ENCODE results near the gene STX8.
"Not testable (repeated sequence)": the region's sequence is repeated elsewhere in the genome, so short reads cannot be mapped to it uniquely, and the experiment has no call there.

STX8 gene

DNA sequence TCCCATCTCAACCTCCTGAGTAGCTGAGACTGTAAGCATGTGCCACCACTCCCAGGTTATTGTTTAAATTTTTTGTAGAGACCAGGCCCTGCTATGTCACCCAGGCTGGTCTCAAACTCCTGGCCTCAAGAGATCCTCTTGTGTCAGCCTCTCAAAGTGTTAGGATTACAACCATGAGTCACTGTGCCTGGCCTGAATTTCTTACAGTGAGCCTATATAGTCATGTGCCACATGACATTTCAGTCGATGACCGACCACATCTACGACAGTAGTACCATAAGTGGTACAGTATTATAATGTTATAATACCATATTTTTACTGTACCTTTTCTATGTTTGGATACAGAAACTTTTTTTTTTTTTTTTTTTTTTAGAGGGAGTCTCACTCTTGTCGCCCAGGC is 195.3 kb downstream of the STX8 start:
- H3K27ac Mint-ChIP-seq = no peak overlapping the region

DNA sequence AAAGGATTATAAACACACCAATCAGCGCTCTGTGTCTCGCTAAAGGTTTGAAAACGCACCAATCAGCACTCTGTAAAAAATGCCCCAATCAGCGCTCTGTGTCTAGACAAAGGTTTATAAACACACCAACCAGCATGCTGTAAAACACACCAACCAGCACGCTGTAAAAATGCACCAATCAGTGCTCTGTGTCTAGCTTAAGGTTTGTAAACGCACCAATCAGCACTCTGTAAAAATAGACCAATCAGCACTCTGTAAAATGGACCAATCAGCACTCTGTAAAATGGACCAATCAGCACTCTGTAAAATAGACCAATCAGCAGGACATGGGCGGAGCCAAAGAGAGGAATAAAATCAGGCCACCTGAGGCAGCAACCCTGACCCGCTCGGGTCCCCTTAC is 199.4 kb downstream of the STX8 start:
- not testable (repeated sequence) for H3K9me3 Mint-ChIP-seq; H3K27ac Mint-ChIP-seq; H3K36me3 Mint-ChIP-seq; ATAC-seq; H3K4me3 Mint-ChIP-seq; DNase-seq (ENCODE audit: low spot score in 2 of 2); H3K4me1 Mint-ChIP-seq

More for the DNA sequence above, 195.3 kb downstream of the STX8 start:
- no peak overlapping the region for H3K4me3 Mint-ChIP-seq
- no peak for DNase-seq (ENCODE audit: low spot score in 2 of 2)
- no peaks in the 10 kb centered on the region for H3K9me3 Mint-ChIP-seq
- no peak for ATAC-seq
- H3K36me3 Mint-ChIP-seq = no peaks in the 10 kb centered on the region
- no peaks in the 10 kb centered on the region for H3K4me1 Mint-ChIP-seq

DNA sequence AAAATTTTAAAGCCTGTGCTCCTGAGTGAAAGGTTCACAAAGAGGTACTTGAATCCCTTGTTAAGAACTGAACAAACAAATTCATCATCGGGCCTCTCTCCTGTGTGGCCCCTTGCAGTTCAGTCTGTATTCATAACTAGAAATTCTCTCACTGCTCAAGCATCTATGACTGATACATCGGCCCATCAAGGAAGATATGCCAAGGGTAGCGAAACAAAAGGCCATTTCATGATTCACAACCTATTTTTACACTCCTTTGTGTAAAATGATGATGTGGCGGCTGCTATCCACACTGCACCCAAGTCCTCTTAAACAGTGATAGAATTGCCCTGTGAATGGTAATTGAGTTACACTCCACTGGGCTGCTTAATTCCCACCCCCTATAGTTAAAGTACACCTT is 204.6 kb downstream of the STX8 start:
- Mint-ChIP-seq H3K9me3 (no peaks in the 10 kb centered on the region), H3K27ac (peak overlapping the region; percentile 58), H3K36me3 (no peaks in the 10 kb centered on the region), H3K4me3 (no peak overlapping the region), H3K4me1 (peaks cover 28% of the 10 kb centered on the region)
- ATAC-seq (peak; percentile 99), DNase-seq (ENCODE audit: low spot score in 2 of 2) (no peak)

DNA sequence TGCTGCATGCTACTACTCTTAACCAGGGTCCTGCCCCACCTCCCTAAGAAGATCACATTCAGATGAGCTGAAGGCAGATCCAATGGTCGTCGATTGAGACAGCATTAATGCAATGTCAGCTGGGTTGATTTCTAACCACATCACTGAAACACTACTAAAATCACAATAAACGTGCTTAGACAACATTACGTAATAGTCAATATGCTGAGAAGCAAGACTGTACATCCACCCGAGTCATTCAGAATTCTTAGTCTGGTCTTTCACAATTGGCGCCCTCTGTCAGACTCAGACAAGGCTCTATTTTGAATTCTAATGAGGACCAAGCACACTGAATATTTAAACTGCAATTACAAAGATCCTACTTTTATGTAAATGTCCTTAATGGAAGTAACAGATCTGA is 205.2 kb downstream of the STX8 start:
- H3K36me3 Mint-ChIP-seq = no peaks in the 10 kb centered on the region

DNA sequence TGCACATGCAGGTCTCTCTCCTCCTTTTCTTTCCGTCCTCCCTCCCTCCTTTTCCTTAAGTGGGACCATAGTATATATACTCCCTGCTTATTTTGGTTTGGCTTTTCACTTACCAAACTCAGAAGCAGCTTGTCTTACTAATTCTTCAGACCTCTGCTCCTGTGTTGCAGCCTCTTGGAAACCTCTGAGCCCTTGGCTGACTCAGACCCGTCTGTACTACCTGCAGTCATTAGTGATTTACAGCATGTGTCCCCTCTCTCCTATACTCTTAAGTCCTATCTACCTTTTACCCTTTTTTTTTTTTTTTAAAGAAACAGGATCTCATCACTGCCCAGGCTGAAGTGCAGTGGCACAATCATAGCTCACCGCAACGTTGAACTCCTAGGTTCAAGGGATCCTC is 207.0 kb downstream of the STX8 start:
- ATAC-seq = no peak
- Mint-ChIP-seq H3K27ac (no peak overlapping the region), H3K4me3 (no peak overlapping the region), H3K9me3 (no peaks in the 10 kb centered on the region), H3K36me3 (no peaks in the 10 kb centered on the region), H3K4me1 (peaks cover 43% of the 10 kb centered on the region)
- no peak for DNase-seq (ENCODE audit: low spot score in 2 of 2)

More for the DNA sequence above, 205.2 kb downstream of the STX8 start:
- no peak for ATAC-seq
- Mint-ChIP-seq H3K4me3 (no peak overlapping the region), H3K4me1 (peaks cover 30% of the 10 kb centered on the region), H3K27ac (peak overlapping the region; percentile 58), H3K9me3 (no peaks in the 10 kb centered on the region)
- DNase-seq (ENCODE audit: low spot score in 2 of 2) = no peak

DNA sequence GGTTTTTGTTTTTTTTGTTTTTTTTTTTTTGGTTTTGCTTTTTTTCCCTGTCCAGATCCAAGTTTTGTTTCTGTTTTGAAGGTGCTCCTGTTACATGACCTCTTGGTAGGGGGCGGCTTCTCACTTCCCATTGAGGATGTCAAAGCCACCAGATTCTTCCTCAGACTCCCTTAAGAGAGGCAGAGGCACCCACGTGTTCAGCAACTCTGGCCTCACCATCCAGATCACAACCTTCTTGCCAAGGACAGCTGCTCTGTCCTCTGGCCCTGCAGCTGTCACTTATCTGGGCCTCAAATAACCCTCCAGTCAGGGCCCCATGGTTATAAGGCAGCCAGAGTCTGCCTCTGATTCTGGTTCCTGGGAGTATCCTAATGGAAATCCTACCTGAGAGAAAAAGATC is 208.5 kb downstream of the STX8 start:
- no peaks in the 10 kb centered on the region for H3K36me3 Mint-ChIP-seq
- H3K9me3 Mint-ChIP-seq = no peaks in the 10 kb centered on the region
- ATAC-seq (no peak), DNase-seq (ENCODE audit: low spot score in 2 of 2) (no peak)
- no peak overlapping the region for H3K27ac Mint-ChIP-seq
- peaks cover 44% of the 10 kb centered on the region for H3K4me1 Mint-ChIP-seq
- no peak overlapping the region for H3K4me3 Mint-ChIP-seq

DNA sequence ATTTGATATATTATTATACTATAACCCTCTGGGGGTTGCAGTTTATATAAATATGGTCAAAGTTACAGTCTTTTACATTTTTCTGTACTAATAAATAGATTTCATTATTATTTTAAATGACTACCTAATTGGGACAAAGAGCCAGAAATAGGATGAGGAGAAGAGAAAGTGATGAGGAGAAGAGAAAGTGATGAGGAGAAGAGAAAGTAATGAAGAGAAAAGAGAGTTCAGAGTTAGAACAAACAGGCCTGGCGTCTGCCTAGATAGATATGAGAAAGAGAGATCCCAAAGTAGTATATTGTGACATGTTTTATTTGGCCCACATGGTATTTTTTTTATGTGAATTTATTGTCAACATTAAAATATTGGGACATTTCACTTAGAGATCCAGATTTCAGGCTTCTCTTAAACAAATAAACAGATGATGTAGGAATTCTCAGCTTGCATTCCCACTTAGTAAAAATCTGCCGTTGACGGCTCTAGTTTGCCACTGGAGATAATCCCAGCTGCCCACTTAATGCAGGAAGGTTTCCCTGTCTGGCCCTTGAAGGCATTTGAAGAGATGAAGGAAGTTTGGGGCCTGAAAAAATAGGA is 210.7 kb downstream of the STX8 start:
- no peak for ATAC-seq
- peaks cover 26% of the 10 kb centered on the region for H3K4me1 Mint-ChIP-seq
- H3K36me3 Mint-ChIP-seq = no peaks in the 10 kb centered on the region
- no peaks in the 10 kb centered on the region for H3K9me3 Mint-ChIP-seq
- H3K4me3 Mint-ChIP-seq = no peak overlapping the region
- no peak for DNase-seq (ENCODE audit: low spot score in 2 of 2)
- H3K27ac Mint-ChIP-seq = no peak overlapping the region

DNA sequence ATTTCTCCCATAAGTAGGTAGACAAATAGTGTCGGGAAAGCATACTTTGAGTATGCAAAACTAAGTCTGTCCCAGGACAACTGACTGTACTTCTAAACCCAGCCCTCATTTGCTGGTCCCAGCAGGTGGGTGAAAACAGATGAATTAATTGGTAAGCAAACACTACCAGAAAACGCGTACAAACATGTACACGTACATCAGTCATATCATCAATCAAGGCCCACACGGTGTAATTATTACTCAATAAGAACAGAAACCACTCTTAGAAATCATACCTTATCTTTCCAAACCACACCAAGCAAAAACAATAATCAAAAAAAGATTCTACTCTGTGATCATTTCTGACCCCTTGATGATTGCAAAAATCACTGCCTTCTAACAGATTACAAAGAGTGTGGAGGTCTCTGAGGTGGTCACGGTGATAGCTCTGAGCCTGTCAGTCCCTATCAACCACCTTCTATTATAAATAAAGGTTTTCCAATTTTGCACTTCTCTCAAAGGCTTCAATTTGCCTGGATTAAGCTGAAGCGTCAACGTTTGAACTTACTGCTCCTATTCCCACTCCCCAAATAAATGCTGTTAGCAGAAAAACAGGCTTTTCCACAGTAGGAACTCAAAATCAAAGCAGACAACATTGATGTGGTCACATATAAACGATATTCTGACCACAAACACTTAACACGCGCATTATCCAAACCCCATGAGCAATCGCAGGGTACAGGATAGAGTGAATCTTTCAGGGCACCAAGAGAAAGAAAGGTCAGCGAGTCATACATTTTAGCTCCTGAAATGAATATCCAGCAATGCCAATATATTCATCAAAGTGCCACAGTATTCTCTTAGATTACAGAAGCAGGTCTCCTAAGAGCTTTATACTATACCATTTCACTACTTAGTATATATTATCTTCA is 211.9 kb downstream of the STX8 start:
- no peaks in the 10 kb centered on the region for H3K36me3 Mint-ChIP-seq
- no peaks in the 10 kb centered on the region for H3K9me3 Mint-ChIP-seq
- H3K4me3 Mint-ChIP-seq = no peak overlapping the region
- peaks cover 22% of the 10 kb centered on the region for H3K4me1 Mint-ChIP-seq
- ATAC-seq (peak; percentile 89), DNase-seq (ENCODE audit: low spot score in 2 of 2) (no peak)
- H3K27ac Mint-ChIP-seq = no peak overlapping the region

DNA sequence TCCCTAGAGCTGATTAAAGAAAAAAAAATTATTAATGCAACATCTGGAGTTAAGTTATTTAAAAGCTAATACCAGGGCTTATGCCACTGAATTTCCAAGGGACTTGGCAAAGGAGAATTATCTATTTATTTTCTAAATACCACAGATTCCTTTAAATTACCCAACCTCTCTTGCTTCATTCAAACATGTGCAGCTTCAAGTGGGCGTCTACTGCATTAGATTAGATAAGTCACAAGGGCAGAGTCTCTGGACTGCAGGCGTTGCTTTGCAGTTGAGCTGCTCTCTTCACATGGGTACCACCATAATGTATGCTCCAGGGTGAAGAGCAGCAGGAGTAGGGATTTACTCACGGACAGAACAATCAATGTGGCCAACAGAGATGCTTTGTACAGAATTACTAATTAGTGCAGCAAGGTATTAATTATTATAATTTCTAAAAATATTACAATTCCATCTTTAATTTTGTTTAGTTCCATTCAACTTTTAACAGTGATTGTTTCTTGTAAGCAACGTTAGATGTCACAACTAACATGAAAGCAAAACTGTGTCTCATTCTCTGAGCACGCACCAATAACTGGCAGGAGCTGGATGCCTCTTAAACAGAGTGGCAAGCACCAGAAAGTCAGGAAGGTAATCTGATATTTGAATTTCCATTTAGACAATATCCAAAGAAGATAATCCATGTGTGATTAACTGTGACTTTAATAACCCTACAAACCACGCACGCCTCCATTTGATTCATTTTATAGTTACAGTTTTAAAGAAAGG is 214.2 kb downstream of the STX8 start:
- Mint-ChIP-seq H3K4me1 (peaks cover 17% of the 10 kb centered on the region), H3K27ac (no peak overlapping the region), H3K4me3 (no peak overlapping the region), H3K36me3 (no peaks in the 10 kb centered on the region), H3K9me3 (no peaks in the 10 kb centered on the region)
- ATAC-seq (no peak), DNase-seq (ENCODE audit: low spot score in 2 of 2) (no peak)

DNA sequence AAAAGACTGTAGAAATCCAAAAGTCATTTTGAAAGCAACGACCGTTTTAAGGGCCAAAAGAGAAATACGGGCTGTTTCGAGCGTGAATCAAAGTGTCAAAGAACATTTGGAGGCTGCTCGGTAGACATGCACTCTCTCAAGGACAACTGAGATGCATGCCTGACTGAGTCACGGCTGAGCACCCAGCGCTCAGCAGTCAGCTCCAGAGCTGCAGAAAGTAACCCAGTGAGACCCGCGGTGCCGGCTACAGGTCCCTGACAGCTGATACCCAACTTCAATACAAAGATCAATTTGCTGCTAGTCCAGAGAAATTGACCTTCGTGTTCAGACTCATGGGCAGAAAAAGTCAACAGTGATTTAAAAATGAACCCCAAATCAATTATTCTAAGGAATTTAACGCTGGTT is 214.9 kb downstream of the STX8 start:
- ATAC-seq (no peak), DNase-seq (ENCODE audit: low spot score in 2 of 2) (no peak)
- no peaks in the 10 kb centered on the region for H3K36me3 Mint-ChIP-seq
- H3K4me1 Mint-ChIP-seq = peaks cover 17% of the 10 kb centered on the region
- H3K27ac Mint-ChIP-seq = no peak overlapping the region
- no peaks in the 10 kb centered on the region for H3K9me3 Mint-ChIP-seq
- no peak overlapping the region for H3K4me3 Mint-ChIP-seq

DNA sequence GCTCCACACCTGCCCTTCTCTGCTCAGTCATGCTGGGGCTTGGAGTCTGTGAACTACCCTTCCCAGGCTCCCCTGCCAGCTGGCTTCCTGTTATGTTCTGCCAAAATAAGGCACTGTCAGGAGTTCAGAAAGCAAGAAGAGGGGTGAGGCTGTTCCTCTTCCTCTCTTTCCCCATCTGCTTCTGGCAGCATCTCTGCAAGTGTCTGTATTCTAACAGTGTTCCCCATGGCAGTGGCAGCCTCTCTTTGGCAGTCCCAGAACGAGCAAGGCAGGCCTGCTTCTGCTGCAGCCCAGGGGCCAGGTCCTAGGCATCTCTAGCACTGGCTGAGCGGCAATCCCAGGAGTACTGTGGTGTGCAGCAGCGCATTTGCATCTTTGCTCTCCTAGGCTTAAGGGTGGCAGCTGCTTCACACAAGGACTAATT is 219.1 kb downstream of the STX8 start:
- no peaks in the 10 kb centered on the region for H3K4me1 Mint-ChIP-seq
- no peak for DNase-seq (ENCODE audit: low spot score in 2 of 2)
- no peak overlapping the region for H3K4me3 Mint-ChIP-seq
- no peak for ATAC-seq
- no peak overlapping the region for H3K27ac Mint-ChIP-seq
- H3K36me3 Mint-ChIP-seq = peaks cover 4% of the 10 kb centered on the region
- no peaks in the 10 kb centered on the region for H3K9me3 Mint-ChIP-seq

DNA sequence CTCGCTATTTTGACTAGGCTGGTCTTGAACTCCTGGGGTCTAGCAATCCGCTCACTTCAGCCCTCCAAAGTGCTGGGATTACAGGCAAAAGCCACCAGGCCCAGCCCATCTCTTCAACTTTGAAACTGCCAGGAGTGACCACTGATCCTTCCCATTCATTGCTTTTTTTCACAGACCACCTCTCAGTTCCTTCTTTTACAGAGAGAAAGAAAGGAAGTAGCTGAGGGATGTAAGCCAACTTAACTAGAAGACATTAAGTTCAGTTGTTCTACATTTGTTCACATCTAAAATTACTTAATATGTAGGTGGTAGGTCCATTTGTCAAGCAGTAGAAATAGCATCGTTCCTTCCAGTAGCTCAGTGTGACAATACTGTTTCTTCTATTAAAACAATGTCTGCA is 219.8 kb downstream of the STX8 start:
- Mint-ChIP-seq H3K27ac (no peak overlapping the region), H3K9me3 (no peaks in the 10 kb centered on the region), H3K4me1 (no peaks in the 10 kb centered on the region), H3K36me3 (peaks cover 7% of the 10 kb centered on the region), H3K4me3 (no peak overlapping the region)
- DNase-seq (ENCODE audit: low spot score in 2 of 2) (no peak), ATAC-seq (no peak)

DNA sequence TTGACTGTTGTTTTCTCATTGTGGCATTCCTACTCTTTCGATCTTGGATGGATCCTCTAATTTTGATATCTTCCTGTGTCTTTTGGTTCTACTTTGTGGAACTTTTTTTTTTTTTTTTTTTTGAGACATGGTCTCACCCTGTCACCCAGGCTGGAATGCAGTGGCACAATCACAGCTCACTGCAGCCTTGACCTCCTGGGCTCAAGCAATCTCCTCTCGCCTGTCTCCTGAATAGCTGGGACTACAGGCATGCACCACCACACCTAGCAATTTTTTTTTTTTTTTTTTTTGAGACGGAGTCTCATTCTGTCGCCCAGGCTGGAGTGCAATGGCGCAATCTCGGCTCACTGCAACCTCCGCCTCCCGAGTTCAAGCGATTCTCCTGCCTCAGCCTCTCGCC is 220.4 kb downstream of the STX8 start:
- H3K4me3 Mint-ChIP-seq; H3K4me1 Mint-ChIP-seq; H3K9me3 Mint-ChIP-seq; H3K36me3 Mint-ChIP-seq; DNase-seq (ENCODE audit: low spot score in 2 of 2); ATAC-seq; H3K27ac Mint-ChIP-seq: not testable (repeated sequence)

DNA sequence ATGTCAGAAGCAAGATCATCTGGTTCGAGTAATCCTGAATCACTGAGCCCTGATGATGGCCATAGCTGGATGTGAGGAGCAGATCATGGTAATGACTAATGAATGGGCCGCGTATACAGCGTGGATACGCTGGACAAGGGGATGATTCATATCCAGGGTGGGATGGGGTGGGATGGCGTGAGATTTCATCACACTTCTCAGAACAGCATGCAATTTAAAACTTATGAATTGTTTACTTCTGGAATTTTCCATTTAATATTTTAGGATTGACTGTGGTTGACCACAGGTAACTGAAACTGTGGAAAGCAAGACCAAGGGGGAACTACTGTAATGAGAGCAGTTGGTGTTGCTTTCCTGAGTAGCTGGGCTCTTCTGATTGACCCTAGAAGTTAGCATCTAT is 225.5 kb downstream of the STX8 start:
- H3K9me3 Mint-ChIP-seq = no peaks in the 10 kb centered on the region
- H3K4me1 Mint-ChIP-seq = peaks cover 8% of the 10 kb centered on the region
- peaks cover 13% of the 10 kb centered on the region for H3K36me3 Mint-ChIP-seq
- no peak for ATAC-seq
- H3K4me3 Mint-ChIP-seq = no peak overlapping the region
- H3K27ac Mint-ChIP-seq = no peak overlapping the region
- no peak for DNase-seq (ENCODE audit: low spot score in 2 of 2)

DNA sequence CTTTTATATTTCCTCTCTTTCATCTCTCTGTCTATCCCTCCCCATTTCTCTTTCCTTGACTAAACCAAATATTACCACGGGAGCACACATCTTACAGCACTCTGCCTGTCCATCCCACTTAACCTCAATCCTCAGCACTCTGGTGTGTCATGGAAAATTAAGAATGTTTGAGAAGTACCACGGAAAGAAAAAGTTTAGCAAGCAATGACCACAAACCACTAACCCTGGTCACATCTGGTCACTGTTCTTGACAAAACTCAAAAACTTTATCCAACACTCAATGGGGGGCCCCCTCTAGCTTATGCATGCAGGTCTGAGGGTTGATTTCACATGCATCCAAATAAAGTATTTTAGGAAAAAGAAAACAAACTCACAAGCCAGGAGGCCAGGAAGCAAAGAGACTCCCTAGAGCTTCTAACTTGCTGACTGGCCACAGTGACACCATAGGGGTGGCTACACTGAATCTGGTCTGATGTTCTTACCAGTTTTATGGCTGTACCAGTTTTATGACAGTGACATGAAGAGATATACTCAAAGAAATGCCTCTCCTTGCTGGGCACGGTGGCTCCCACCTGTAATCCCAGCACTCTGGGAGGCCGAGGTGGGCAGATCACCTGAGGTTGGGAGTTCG is 229.2 kb downstream of the STX8 start:
- Mint-ChIP-seq H3K9me3 (no peaks in the 10 kb centered on the region), H3K36me3 (peaks cover 8% of the 10 kb centered on the region), H3K27ac (peak overlapping the region; percentile 53), H3K4me3 (no peak overlapping the region), H3K4me1 (peaks cover 24% of the 10 kb centered on the region)
- ATAC-seq (peak; percentile 79), DNase-seq (ENCODE audit: low spot score in 2 of 2) (no peak)

Measured in stimulated activated effector memory CD8-positive, alpha-beta T cell treated with anti-CD3 and anti-CD28 coated beads, Interleukin-12 subunit alpha, Interleukin-12 subunit beta, amount 100 ng/mL, for 72 hours (primary cell).